ENCODE results near the gene PRM3.

PRM3 gene

GRCh38 chr16:11296351-11296705 is 22.9 kb upstream of the PRM3 start:
- TF ChIP-seq USF1 (IDR thresholded peaks at IDR 0.05) (no peak), NFIC (IDR thresholded peaks at IDR 0.05) (no peak), REST (IDR thresholded peaks at IDR 0.05; ENCODE audit: low read depth) (no peak), MAX (IDR thresholded peaks at IDR 0.05) (no peak), TAF1 (IDR thresholded peaks at IDR 0.05; ENCODE audit: low read depth) (no peak), CREB1 (IDR thresholded peaks at IDR 0.05; ENCODE audit: low read depth) (no peak), FOXM1 (IDR thresholded peaks at IDR 0.05; ENCODE audit: borderline replicate concordance, low read depth) (no peak), CEBPB (IDR thresholded peaks at IDR 0.05) (no peak), RAD21 (IDR thresholded peaks at IDR 0.05; ENCODE audit: low read depth) (no peak), YY1 (IDR thresholded peaks at IDR 0.05; ENCODE audit: low read depth) (no peak), TEAD4 (IDR thresholded peaks at IDR 0.05) (no peak)

GRCh38 chr16:11295672-11296071 is 22.2 kb upstream of the PRM3 start:
- TF ChIP-seq REST (IDR thresholded peaks at IDR 0.05; ENCODE audit: low read depth) (no peak), CEBPB (IDR thresholded peaks at IDR 0.05) (no peak)

- no peak for TF ChIP-seq ZBTB7A (IDR thresholded peaks at IDR 0.05; ENCODE audit: low read depth)
- no peak for TF ChIP-seq EGR1 (IDR thresholded peaks at IDR 0.05)
- TF ChIP-seq USF1 (IDR thresholded peaks at IDR 0.05), result no peak
- no peak for TF ChIP-seq REST (IDR thresholded peaks at IDR 0.05; ENCODE audit: low read depth)
- no peak for TF ChIP-seq CREB1 (IDR thresholded peaks at IDR 0.05; ENCODE audit: low read depth)
- TF ChIP-seq CEBPB (IDR thresholded peaks at IDR 0.05), result no peak
- TF ChIP-seq YY1 (IDR thresholded peaks at IDR 0.05; ENCODE audit: low read depth), result no peak
- no peak for TF ChIP-seq FOXM1 (IDR thresholded peaks at IDR 0.05; ENCODE audit: borderline replicate concordance, low read depth)
Measured at GRCh38 chr16:11292076-11292748, 18.8 kb upstream of the PRM3 start.

- TF ChIP-seq EGR1 (IDR thresholded peaks at IDR 0.05), result no peak
- TF ChIP-seq REST (IDR thresholded peaks at IDR 0.05; ENCODE audit: low read depth), result no peak
- no peak for TF ChIP-seq TEAD4 (IDR thresholded peaks at IDR 0.05)
- TF ChIP-seq RAD21 (IDR thresholded peaks at IDR 0.05; ENCODE audit: low read depth), result no peak
- TF ChIP-seq NFIC (IDR thresholded peaks at IDR 0.05), result no peak
- TF ChIP-seq EP300 (IDR thresholded peaks at IDR 0.05; ENCODE audit: borderline replicate concordance), result no peak
- TF ChIP-seq ZBTB7A (IDR thresholded peaks at IDR 0.05; ENCODE audit: low read depth), result no peak
- no peak for TF ChIP-seq TAF1 (IDR thresholded peaks at IDR 0.05; ENCODE audit: low read depth)
- no peak for TF ChIP-seq MAX (IDR thresholded peaks at IDR 0.05)
- no peak for TF ChIP-seq TCF12 (IDR thresholded peaks at IDR 0.05; ENCODE audit: low read depth)
- TF ChIP-seq CEBPB (IDR thresholded peaks at IDR 0.05), result no peak
- TF ChIP-seq CREB1 (IDR thresholded peaks at IDR 0.05; ENCODE audit: low read depth), result no peak
- no peak for TF ChIP-seq FOXM1 (IDR thresholded peaks at IDR 0.05; ENCODE audit: borderline replicate concordance, low read depth)
- TF ChIP-seq YY1 (IDR thresholded peaks at IDR 0.05; ENCODE audit: low read depth), result no peak
- TF ChIP-seq USF1 (IDR thresholded peaks at IDR 0.05), result no peak
Measured at GRCh38 chr16:11291091-11291703, 17.8 kb upstream of the PRM3 start.

All from Ishikawa (cell line).